Measurements from ENCODE around the gene PNPT1.

DNA sequence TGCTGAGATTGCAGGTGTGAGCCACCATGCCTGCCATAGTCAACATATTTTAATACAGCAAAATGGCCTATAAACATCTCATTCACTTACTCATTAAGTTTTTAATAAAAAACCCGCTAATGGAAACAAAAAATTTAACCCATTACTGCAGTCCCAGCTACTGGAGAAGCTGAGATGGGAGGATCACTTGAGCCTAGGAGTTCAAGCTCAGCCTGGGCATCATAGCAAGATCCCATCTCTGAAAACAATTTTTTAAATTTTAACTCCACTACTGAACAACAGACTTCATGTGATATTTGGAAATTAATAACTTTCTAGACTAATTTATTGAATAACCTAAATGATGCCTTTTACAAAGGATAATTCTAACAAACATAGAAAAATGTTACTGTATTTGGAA lies 81.6 kb downstream of the PNPT1 start:
- TF ChIP-seq, protein P1, sequence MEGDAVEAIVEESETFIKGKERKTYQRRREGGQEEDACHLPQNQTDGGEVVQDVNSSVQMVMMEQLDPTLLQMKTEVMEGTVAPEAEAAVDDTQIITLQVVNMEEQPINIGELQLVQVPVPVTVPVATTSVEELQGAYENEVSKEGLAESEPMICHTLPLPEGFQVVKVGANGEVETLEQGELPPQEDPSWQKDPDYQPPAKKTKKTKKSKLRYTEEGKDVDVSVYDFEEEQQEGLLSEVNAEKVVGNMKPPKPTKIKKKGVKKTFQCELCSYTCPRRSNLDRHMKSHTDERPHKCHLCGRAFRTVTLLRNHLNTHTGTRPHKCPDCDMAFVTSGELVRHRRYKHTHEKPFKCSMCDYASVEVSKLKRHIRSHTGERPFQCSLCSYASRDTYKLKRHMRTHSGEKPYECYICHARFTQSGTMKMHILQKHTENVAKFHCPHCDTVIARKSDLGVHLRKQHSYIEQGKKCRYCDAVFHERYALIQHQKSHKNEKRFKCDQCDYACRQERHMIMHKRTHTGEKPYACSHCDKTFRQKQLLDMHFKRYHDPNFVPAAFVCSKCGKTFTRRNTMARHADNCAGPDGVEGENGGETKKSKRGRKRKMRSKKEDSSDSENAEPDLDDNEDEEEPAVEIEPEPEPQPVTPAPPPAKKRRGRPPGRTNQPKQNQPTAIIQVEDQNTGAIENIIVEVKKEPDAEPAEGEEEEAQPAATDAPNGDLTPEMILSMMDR (IDR thresholded peaks at IDR 0.05) = no peak
- no peak for TF ChIP-seq POLR2A (IDR thresholded peaks at IDR 0.05)
